ENCODE data around the gene DPP7. TPM values are rescaled to one million over a fixed set of nuclear protein-coding genes. Genes with fewer than 3 reads are reported as not detected.

The DPP7 gene
- total and polyA plus RNA-seq, 2 of the 8 experiments (the other 6 are each of a cell fraction or from before 2014, with no cell fraction given), result 21.2 to 26.8 TPM

DNA sequence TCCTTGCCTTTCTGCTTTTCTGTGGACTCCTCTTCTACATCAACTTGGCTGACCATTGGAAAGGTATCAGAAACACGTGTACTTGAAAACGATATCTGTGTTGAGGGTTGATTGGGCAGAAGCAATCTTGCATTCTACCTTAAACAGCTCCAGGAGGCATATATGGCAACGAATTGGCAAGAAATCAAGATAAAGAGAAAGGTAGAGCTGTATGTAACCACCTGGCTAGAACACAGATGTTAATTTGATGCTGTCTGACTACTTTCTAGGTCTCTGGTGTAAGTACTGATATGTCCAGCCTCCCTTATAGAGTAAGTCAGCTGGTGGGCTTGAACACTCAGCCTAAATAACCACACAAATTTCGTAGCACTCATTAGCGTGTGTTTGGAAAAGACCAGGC lies 26.4 kb downstream of the DPP7 start:
- WGBS, 2 experiments (ENCODE audit: extremely low coverage in 1 of 2, insufficient coverage in 1 of 2, insufficient read length in 1 of 2, insufficient replicate concordance in 2 of 2, low coverage in 1 of 2, low lambda C conversion rate in 2 of 2, missing lambda C conversion rate in 1 of 2), result 85% methylated on average over 5 of the region's 5 CpGs; no CpG with 5 or more reads in 1 of the 2 experiments
- CTCF ChIA-PET (ENCODE audit: partially characterized antibody), result interaction anchor here (0.6 to 7.8 kb wide), 6 partner anchors 21 to 149 kb away, joined by 3 to 80 read pairs (median 4); partner anchors contain the start of gene SAPCD2
- H3K23ac ChIP-seq (ENCODE audit: insufficient read length), result no peak overlapping the region
- no peak overlapping the region for H3K27ac ChIP-seq (ENCODE audit: low read depth, low read length)
- H3K4me3 ChIP-seq (ENCODE audit: extremely low read depth in 1 of 4, insufficient read depth in 2 of 4, low read depth in 3 of 4, low read length in 4 of 4), result peak overlapping the region in 1 of 4 experiments; percentile 70; a peak in 2 of 8 replicates
- DNase-seq (ENCODE audit: low read depth in 1 of 2, low spot score in 2 of 2) (no peak), FAIRE-seq (no peak)
- peaks cover 0 to 10% (median 4%) of the 10 kb centered on the region in 4 experiments; a peak in 4 of 7 replicates for H3K4me1 ChIP-seq (replicated peaks in 1 of 4; ENCODE audit: control insufficient read depth in 3 of 4, insufficient read depth in 4 of 4, low read length in 3 of 4)
- H3K27me3 ChIP-seq (replicated peaks in 1 of 4; ENCODE audit: control insufficient read depth in 3 of 4, extremely low read depth in 1 of 4, insufficient read depth in 3 of 4, low read length in 3 of 4), result peaks cover 0 to 9% (median 3%) of the 10 kb centered on the region in 4 experiments; a peak in 5 of 7 replicates
- H2BK120ac ChIP-seq (replicated peaks; ENCODE audit: low read depth, low read length), result no peak overlapping the region
- H3K4me2 ChIP-seq (ENCODE audit: insufficient read depth in 1 of 2, low read depth in 2 of 2, low read length in 2 of 2), result peak overlapping the region; percentile 83 to 94
- H3K36me3 ChIP-seq (ENCODE audit: control insufficient read depth in 2 of 4, insufficient read depth in 4 of 4, low read length in 3 of 4), result no peaks in the 10 kb centered on the region; a peak in 1 of 8 replicates
- no peak overlapping the region for H3K9ac ChIP-seq (replicated peaks in 1 of 4; ENCODE audit: extremely low read depth in 1 of 4, low read depth in 3 of 4, low read length in 3 of 4)
- H2BK12ac ChIP-seq (ENCODE audit: low read depth, low read length), result no peak overlapping the region
- no peak overlapping the region for H2BK20ac ChIP-seq (ENCODE audit: low read length)
- no peak overlapping the region for H2BK15ac ChIP-seq (ENCODE audit: low read length)
- no peak overlapping the region for H3K4ac ChIP-seq (replicated peaks; ENCODE audit: insufficient read length, low read depth, low read length)
- TF ChIP-seq POU5F1 (IDR thresholded peaks at IDR 0.05; ENCODE audit: low read depth, low read length), result no peak
- TF ChIP-seq GABPA (IDR thresholded peaks at IDR 0.05; ENCODE audit: borderline replicate concordance, insufficient read depth, low read length), result no peak
- no peak for TF ChIP-seq RFX5 (IDR thresholded peaks at IDR 0.05; ENCODE audit: borderline replicate concordance, low read depth, low read length)
- TF ChIP-seq ZNF274 (IDR thresholded peaks at IDR 0.05; ENCODE audit: borderline replicate concordance, extremely low read depth, low read length), result no peak
- TF ChIP-seq USF2 (IDR thresholded peaks at IDR 0.05; ENCODE audit: low read length), result no peak
- no peak for TF ChIP-seq TEAD4 (IDR thresholded peaks at IDR 0.05; ENCODE audit: low read depth, low read length)
- no peak for TF ChIP-seq SIX5 (IDR thresholded peaks at IDR 0.05; ENCODE audit: low read depth, low read length)
- no peak for TF ChIP-seq SP1 (IDR thresholded peaks at IDR 0.05; ENCODE audit: low read depth, low read length)
- no peak for TF ChIP-seq SP2 (IDR thresholded peaks at IDR 0.05; ENCODE audit: low read length)
- no peak for TF ChIP-seq YY1 (IDR thresholded peaks at IDR 0.05; ENCODE audit: low read depth, low read length)
- TF ChIP-seq SRF (IDR thresholded peaks at IDR 0.05; ENCODE audit: low read depth, low read length), result no peak
- TF ChIP-seq BRCA1 (IDR thresholded peaks at IDR 0.05; ENCODE audit: low read depth, low read length), result no peak
- no peak for TF ChIP-seq TAF7 (optimal IDR thresholded peaks at IDR 0.05; ENCODE audit: borderline replicate concordance, low read depth, low read length)
- H3K9me3 ChIP-seq (ENCODE audit: insufficient read depth in 2 of 2, low read depth in 1 of 2, low read length in 1 of 2), result no peaks in the 10 kb centered on the region
- H2BK5ac ChIP-seq (ENCODE audit: low read depth, low read length), result no peak overlapping the region
- no peaks in the 10 kb centered on the region for H4K20me1 ChIP-seq (replicated peaks in 1 of 2; ENCODE audit: control insufficient read depth in 1 of 2, insufficient read depth in 2 of 2, low read length in 2 of 2)
- H2AFZ ChIP-seq (ENCODE audit: low read length), result no peak overlapping the region
- H4K8ac ChIP-seq (ENCODE audit: extremely low read depth, insufficient read depth, low read length), result no peak overlapping the region
- H3K18ac ChIP-seq (ENCODE audit: extremely low read depth, low read length), result no peak overlapping the region
- peaks cover 12% of the 10 kb centered on the region; the same call in 1 of the 2 replicates for H3K23me2 ChIP-seq (ENCODE audit: low read depth, low read length)
- no peak overlapping the region for H2AK5ac ChIP-seq (ENCODE audit: low read depth, low read length)
- H3K79me2 ChIP-seq (ENCODE audit: control insufficient read depth in 1 of 2, insufficient read depth in 2 of 2, low read length in 2 of 2), result no peaks in the 10 kb centered on the region
- H3K14ac ChIP-seq (ENCODE audit: insufficient read length), result no peak overlapping the region
- no peak overlapping the region for H3K56ac ChIP-seq (replicated peaks; ENCODE audit: insufficient read length, low read depth, low read length)
- no peaks in the 10 kb centered on the region for H3K79me1 ChIP-seq (ENCODE audit: low read depth, low read length)
- POLR2A ChIA-PET (ENCODE audit: partially characterized antibody), result interaction anchor here (0.6 to 1.3 kb wide), 4 partner anchors 11 to 310 kb away, joined by 3 to 4 read pairs (median 3); partner anchors contain the start of gene UAP1L1
- H4K5ac ChIP-seq (ENCODE audit: insufficient read length, low read depth, low read length), result no peak overlapping the region
- no peak overlapping the region for H4K91ac ChIP-seq (replicated peaks; ENCODE audit: insufficient read length, low read length)
